ENCODE data around the gene URB2.
A peak's percentile ranks its signal among the peaks of the same experiment; 100 is the strongest.

DNA sequence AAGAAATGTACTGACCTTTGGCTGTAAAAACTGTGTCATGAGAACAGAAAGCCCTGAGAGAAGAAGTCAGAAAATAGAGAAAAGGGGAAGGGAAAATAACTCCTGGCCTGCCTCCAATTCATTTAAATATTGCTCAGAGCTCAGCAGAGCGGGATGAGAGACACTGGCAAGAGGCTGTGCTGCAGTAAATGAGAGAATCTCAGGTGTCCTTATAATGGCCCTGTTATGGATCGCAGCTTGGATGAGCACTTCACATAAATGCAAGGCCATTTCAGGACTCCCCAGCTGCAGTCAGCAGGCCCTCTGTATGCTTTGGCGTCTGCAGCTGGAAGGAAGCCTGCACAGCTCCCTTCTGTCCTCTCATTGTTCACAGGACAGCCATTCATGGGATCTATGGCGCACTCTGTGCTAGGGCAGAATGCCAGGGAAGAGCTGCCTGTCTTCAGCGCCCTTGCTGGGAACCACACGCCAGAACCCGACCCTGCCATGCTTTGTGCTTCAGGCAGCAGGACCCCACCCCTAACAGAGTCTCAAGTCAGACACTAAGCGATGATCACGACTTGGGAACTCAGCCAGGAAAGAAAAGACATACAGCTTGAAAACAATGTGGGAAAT, 46.9 kb upstream of the URB2 start:
- TF ChIP-seq CTCF (IDR thresholded peaks at IDR 0.05) (no peak), EP300 (IDR thresholded peaks at IDR 0.05) (no peak), POLR2A (IDR thresholded peaks at IDR 0.05; ENCODE audit: low read depth) (no peak), POLR2AphosphoS5 (IDR thresholded peaks at IDR 0.05) (peak; percentile 20 to 79)

Data from esophagus muscularis mucosa (tissue), 4 donors.